ENCODE results near the gene SCN2B. TPM values are rescaled to one million over a fixed set of nuclear protein-coding genes. Genes with fewer than 3 reads are reported as not detected.

SCN2B gene
- total RNA-seq, 1 donor from 2014 or later: not detected

DNA sequence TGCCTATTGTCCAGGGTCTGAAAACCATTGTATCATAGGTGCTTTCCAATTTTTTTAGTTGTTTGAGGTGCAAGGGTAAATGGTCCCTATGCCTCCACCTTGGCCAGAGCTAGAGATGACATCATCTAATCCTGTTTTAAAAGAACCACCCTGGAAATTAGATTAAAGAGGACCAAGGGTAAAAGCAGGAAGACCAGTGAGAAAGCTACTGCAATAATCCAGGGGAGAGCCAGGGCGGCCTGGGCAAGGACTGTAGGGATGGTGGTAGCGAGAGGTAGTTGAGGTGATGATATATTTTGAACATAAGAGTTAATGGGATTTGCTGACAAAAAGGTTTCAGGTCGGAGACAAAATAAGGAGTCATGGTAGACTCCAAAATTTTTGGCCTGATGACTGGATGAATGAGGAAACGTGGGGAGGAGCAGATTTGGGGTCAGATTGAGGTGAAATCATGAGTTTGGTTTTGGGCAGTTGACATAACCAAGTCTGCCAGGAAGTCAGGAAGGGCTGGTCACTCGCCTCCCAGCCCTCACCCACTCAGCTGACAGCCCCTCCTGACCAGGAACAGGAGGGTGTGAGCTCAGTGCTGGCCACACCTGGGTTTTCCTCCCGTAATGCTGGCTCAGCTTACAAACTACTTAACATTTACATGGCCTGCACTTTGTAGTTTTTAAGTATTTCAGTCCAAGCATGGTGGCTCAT, 46.8 kb downstream of the SCN2B start:
- no peaks in the 10 kb centered on the region for H3K4me1 Mint-ChIP-seq (ENCODE audit: low read depth)
- intact Hi-C loops (cut with micrococcal nuclease): no loop called here

GRCh38 chr11:118128721-118129470, 47.5 kb downstream of the SCN2B start:
- no peaks in the 10 kb centered on the region for H3K4me1 Mint-ChIP-seq (ENCODE audit: low read depth)
- no peaks in the 10 kb centered on the region for H3K9me3 Mint-ChIP-seq
- no peak for DNase-seq (ENCODE audit: low spot score)
- peaks cover 5% of the 10 kb centered on the region for H3K27me3 Mint-ChIP-seq (ENCODE audit: insufficient read depth)
- no peak overlapping the region for H3K4me3 Mint-ChIP-seq
- no peak overlapping the region for H3K27ac Mint-ChIP-seq
- H3K36me3 Mint-ChIP-seq (ENCODE audit: low read depth): no peaks in the 10 kb centered on the region
- intact Hi-C loops (cut with micrococcal nuclease): no loop called here

More for the DNA sequence above, 46.8 kb downstream of the SCN2B start:
- no peaks in the 10 kb centered on the region for H3K36me3 Mint-ChIP-seq (ENCODE audit: low read depth)
- H3K4me3 Mint-ChIP-seq: no peak overlapping the region
- H3K27ac Mint-ChIP-seq: no peak overlapping the region
- no peaks in the 10 kb centered on the region for H3K9me3 Mint-ChIP-seq
- H3K27me3 Mint-ChIP-seq (ENCODE audit: insufficient read depth): peaks cover 8% of the 10 kb centered on the region
- no peak for DNase-seq (ENCODE audit: low spot score)

DNA sequence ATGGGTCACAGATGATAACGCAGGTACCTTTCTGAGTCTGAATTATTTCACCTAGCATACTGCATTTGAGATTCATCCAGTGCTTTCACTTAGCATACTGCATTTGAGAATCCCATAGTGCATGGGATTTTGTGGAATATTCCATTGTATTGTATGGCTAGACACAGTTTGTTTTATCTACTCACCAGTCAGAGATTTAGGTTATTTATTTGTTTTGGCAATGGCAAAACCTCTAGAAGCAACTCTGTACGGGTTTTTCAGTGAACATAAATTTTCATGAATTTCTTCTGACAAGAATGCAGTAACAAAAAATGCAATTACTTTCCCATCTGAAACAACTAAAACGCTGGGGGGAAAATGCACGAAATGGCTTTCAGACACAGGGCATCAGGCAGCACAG, 48.1 kb downstream of the SCN2B start:
- intact Hi-C loops (cut with micrococcal nuclease): no loop called here
- Mint-ChIP-seq H3K27ac (no peak overlapping the region), H3K36me3 (ENCODE audit: low read depth) (no peaks in the 10 kb centered on the region), H3K27me3 (ENCODE audit: insufficient read depth) (peaks cover 3% of the 10 kb centered on the region), H3K4me3 (no peak overlapping the region), H3K4me1 (ENCODE audit: low read depth) (no peaks in the 10 kb centered on the region), H3K9me3 (no peaks in the 10 kb centered on the region)
- no peak for DNase-seq (ENCODE audit: low spot score)

GRCh38 chr11:118126082-118126838, 50.2 kb downstream of the SCN2B start:
- no peak for DNase-seq (ENCODE audit: low spot score)
- intact Hi-C loops (cut with micrococcal nuclease): no loop called here
- Mint-ChIP-seq H3K4me3 (no peak overlapping the region), H3K27ac (no peak overlapping the region), H3K36me3 (ENCODE audit: low read depth) (no peaks in the 10 kb centered on the region), H3K9me3 (no peaks in the 10 kb centered on the region), H3K4me1 (ENCODE audit: low read depth) (no peaks in the 10 kb centered on the region), H3K27me3 (ENCODE audit: insufficient read depth) (peaks cover 8% of the 10 kb centered on the region)

- H3K27ac Mint-ChIP-seq: no peak overlapping the region
- no peak overlapping the region for H3K4me3 Mint-ChIP-seq
- intact Hi-C loops (cut with micrococcal nuclease): no loop called here
- H3K4me1 Mint-ChIP-seq (ENCODE audit: low read depth): no peaks in the 10 kb centered on the region
- DNase-seq (ENCODE audit: low spot score): no peak
- peaks cover 10% of the 10 kb centered on the region for H3K27me3 Mint-ChIP-seq (ENCODE audit: insufficient read depth)
- H3K36me3 Mint-ChIP-seq (ENCODE audit: low read depth): no peaks in the 10 kb centered on the region
- peaks cover 7% of the 10 kb centered on the region for H3K9me3 Mint-ChIP-seq
These were observed 51.4 kb downstream of the SCN2B start for GRCh38 chr11:118124929-118125535.

DNA sequence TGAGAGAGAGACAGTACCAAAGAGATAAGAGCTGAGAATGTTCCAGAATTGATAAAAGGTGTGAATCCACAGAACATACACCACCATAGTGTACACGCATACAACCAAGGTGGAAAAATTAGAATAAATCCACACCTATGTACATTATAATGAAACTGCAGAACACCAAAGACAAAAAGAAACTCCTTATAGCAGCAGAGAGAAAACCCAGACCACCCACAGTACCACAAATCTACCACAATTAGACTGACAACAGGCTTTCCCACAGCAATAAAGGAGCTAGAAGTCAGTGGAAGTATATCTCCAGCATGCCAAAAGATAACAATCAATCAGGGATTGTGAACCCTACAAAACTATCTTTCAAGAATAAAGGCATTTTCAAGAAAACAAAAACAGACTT, 55.6 kb downstream of the SCN2B start:
- intact Hi-C loops (cut with micrococcal nuclease): no loop called here

GRCh38 chr11:118117790-118118601, 58.4 kb downstream of the SCN2B start:
- intact Hi-C loops (cut with micrococcal nuclease): no loop called here
- no peak for DNase-seq (ENCODE audit: low spot score)
- Mint-ChIP-seq H3K27ac (no peak overlapping the region), H3K4me1 (ENCODE audit: low read depth) (peaks cover 21% of the 10 kb centered on the region), H3K4me3 (no peak overlapping the region), H3K9me3 (peaks cover 7% of the 10 kb centered on the region), H3K27me3 (ENCODE audit: insufficient read depth) (peaks cover 23% of the 10 kb centered on the region), H3K36me3 (ENCODE audit: low read depth) (no peaks in the 10 kb centered on the region)

More for the DNA sequence above, 55.6 kb downstream of the SCN2B start:
- H3K4me3 Mint-ChIP-seq: no peak overlapping the region
- H3K4me1 Mint-ChIP-seq (ENCODE audit: low read depth): peaks cover 10% of the 10 kb centered on the region
- no peak overlapping the region for H3K27ac Mint-ChIP-seq
- peaks cover 17% of the 10 kb centered on the region for H3K27me3 Mint-ChIP-seq (ENCODE audit: insufficient read depth)
- no peaks in the 10 kb centered on the region for H3K36me3 Mint-ChIP-seq (ENCODE audit: low read depth)
- peaks cover 7% of the 10 kb centered on the region for H3K9me3 Mint-ChIP-seq
- DNase-seq (ENCODE audit: low spot score): no peak

GRCh38 chr11:118115048-118115447, 61.4 kb downstream of the SCN2B start:
- DNase-seq (ENCODE audit: low spot score): no peak
- intact Hi-C loops (cut with micrococcal nuclease): no loop called here
- Mint-ChIP-seq H3K4me3 (no peak overlapping the region), H3K9me3 (no peaks in the 10 kb centered on the region), H3K4me1 (ENCODE audit: low read depth) (peaks cover 21% of the 10 kb centered on the region), H3K27me3 (ENCODE audit: insufficient read depth) (peaks cover 15% of the 10 kb centered on the region), H3K27ac (no peak overlapping the region), H3K36me3 (ENCODE audit: low read depth) (no peaks in the 10 kb centered on the region)

DNA sequence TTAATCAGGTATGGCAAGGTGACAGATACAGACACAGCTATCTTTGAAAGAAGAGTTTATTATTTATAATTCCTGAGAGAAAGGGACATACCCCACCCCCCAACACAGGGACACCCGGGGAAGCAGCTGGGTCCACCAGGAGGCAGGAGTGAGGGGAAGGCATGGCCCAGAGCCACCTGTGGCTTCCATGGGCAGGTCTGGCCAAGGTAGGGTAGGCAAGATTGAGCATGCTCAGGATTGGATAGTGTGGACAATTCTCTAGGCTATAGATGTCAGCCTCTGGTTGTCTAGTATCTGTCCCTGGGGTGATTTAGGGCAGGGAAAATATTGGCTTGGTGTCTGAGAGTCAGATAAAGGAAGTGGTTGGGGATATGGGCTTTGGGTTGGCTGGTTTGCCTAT, 62.2 kb downstream of the SCN2B start:
- Mint-ChIP-seq H3K4me3 (no peak overlapping the region), H3K27ac (no peak overlapping the region)
- intact Hi-C loops (cut with micrococcal nuclease): no loop called here

DNA sequence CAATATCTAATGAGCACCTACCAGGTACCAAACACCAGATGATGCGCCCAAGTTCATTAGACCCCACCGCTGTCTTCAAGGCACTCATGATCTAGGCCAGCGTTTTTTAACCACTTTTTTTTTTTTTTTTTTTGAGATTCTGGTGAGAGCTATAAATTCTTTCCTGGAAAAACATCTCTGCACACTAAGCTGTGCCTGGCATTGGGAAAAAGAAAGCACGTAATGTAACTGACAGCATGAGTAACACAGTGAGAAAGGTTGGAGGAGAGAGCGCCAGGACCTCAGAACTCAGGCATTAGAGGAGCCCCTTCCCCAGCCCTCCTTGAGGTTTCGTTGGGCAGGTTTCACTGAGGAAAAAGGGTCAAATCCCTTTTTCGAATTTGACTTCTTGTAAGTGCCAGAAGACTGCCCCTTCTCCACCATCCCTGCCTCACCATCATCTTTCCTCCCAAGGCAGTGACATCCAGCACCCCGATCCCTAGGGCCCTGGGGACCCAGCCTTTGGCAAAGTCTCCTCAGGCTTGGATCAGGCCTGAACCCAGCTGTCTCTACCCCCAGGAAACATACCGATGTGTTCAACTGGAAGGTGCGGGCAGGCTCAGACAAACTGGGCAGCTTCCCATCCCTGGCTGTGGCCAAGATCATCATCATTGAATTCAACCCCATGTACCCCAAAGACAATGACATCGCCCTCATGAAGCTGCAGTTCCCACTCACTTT, 63.6 kb downstream of the SCN2B start:
- Mint-ChIP-seq H3K27me3 (ENCODE audit: insufficient read depth) (peaks cover 16% of the 10 kb centered on the region), H3K4me3 (no peak overlapping the region), H3K27ac (no peak overlapping the region), H3K9me3 (no peaks in the 10 kb centered on the region), H3K4me1 (ENCODE audit: low read depth) (peaks cover 18% of the 10 kb centered on the region), H3K36me3 (ENCODE audit: low read depth) (no peaks in the 10 kb centered on the region)
- DNase-seq (ENCODE audit: low spot score): no peak
- intact Hi-C loops (cut with micrococcal nuclease): no loop called here

More for the DNA sequence above, 62.2 kb downstream of the SCN2B start:
- Mint-ChIP-seq H3K9me3 (no peaks in the 10 kb centered on the region), H3K36me3 (ENCODE audit: low read depth) (no peaks in the 10 kb centered on the region), H3K4me1 (ENCODE audit: low read depth) (peaks cover 21% of the 10 kb centered on the region), H3K27me3 (ENCODE audit: insufficient read depth) (peaks cover 15% of the 10 kb centered on the region)
- no peak for DNase-seq (ENCODE audit: low spot score)

Data from activated T-helper 1 cell treated with anti-CD3 and anti-CD28 coated beads, Interleukin-12 subunit alpha, Interleukin-12 subunit beta, Interleukin-2, Interleukin-4 antibody, amounts not matched to agents 30 ng/mL and 10 ng/mL and 1 ng/mL, durations not matched to agents 14 hours and 24 hours and 36 hours (primary cell).